Measurements from ENCODE around the gene KIF26B.

KIF26B gene

DNA sequence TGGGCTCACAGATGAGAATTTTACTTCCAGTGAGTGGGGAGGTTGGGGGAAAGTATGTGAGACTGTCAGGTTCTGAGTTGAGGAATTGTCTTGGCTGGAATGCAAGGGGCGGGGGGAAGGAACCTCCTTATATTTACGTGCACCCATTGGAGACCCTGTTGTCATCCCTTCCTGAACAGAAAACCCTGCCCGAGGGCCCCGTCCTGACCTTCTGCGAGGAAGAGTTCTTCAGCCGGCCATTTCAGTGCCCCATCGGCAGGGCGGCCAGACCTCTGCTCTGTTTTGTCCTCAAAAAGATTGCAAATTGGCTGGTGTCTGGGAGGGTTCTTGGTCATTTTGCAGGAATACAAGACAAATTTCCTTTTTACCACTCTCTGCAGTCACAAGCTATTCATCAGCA, 7.1 kb downstream of the KIF26B start:
- in situ Hi-C loops (cut with MboI; ENCODE audit: low sequenced_read_pairs), result loop anchor here (25.0 kb wide), 1 partner anchor 1125 kb away; no protein-coding TSS in a partner anchor

DNA sequence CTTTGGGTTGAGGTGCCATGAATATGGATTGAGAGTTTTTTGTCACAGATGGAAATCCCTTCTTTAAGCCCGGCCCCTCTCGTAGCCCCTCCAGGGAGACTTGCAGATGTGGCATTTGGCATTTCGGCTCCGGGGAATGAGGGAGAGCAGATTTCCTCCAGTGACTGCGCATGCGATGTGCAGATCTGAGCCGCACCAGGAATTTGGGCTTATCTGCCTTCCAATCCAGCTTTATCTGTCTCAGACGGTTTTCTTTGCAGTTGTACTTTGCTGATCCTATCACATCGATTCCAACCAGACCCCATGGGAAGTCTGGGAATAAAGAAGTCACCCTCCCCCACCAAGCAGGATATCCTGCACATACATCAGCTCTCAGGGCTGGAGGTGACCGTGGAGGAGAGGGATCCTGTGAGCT, 11.7 kb downstream of the KIF26B start:
- in situ Hi-C loops (cut with MboI; ENCODE audit: low sequenced_read_pairs), result loop anchor here (25.0 kb wide), 1 partner anchor 1121 kb away; no protein-coding TSS in a partner anchor

GRCh38 chr1:245168086-245168485, 13.3 kb downstream of the KIF26B start:
- in situ Hi-C loops (cut with MboI; ENCODE audit: low sequenced_read_pairs), result loop anchor here (25.0 kb wide), 1 partner anchor 1119 kb away; no protein-coding TSS in a partner anchor

- in situ Hi-C loops (cut with MboI; ENCODE audit: low sequenced_read_pairs), result loop anchor here (25.0 kb wide), 1 partner anchor 1118 kb away; no protein-coding TSS in a partner anchor
Observed at GRCh38 chr1:245168906-245169305, 14.1 kb downstream of the KIF26B start.

- in situ Hi-C loops (cut with MboI; ENCODE audit: low sequenced_read_pairs), result loop anchor here (25.0 kb wide), 1 partner anchor 1118 kb away; no protein-coding TSS in a partner anchor
Observed at GRCh38 chr1:245169376-245169775, 14.6 kb downstream of the KIF26B start.

DNA sequence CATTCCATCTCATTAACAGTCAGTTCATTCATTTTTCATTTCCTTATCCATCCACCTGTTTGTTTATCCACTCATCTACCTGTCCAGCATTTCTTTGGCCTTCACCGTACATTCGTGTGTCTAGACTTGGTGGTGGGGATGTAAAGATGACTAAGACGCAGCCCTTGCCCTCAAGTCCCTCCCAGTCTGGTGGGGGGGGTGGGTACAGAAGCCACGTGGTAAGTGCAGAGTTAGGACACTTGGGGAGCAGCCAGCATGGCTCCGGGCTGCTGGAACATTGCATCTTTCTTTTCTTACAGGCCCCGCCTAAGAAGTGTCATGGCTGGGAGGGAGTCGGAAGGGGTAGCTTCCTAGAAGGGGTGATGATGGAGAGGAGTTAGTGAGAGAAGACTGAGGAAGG, 17.2 kb downstream of the KIF26B start:
- in situ Hi-C loops (cut with MboI; ENCODE audit: low sequenced_read_pairs), result loop anchor here (25.0 kb wide), 1 partner anchor 1115 kb away; no protein-coding TSS in a partner anchor

GRCh38 chr1:245172829-245173228, 18.0 kb downstream of the KIF26B start:
- in situ Hi-C loops (cut with MboI; ENCODE audit: low sequenced_read_pairs), result loop anchor here (25.0 kb wide), 1 partner anchor 1114 kb away; no protein-coding TSS in a partner anchor

- in situ Hi-C loops (cut with MboI; ENCODE audit: low sequenced_read_pairs), result loop anchor here (25.0 kb wide), 1 partner anchor 1114 kb away; no protein-coding TSS in a partner anchor
Observed at GRCh38 chr1:245173446-245174211, 18.8 kb downstream of the KIF26B start.

GRCh38 chr1:245177071-245177900, 22.5 kb downstream of the KIF26B start:
- in situ Hi-C loops (cut with MboI; ENCODE audit: low sequenced_read_pairs), result no loop called here

- in situ Hi-C loops (cut with MboI; ENCODE audit: low sequenced_read_pairs), result no loop called here
Observed at GRCh38 chr1:245179706-245180105, 24.9 kb downstream of the KIF26B start.

DNA sequence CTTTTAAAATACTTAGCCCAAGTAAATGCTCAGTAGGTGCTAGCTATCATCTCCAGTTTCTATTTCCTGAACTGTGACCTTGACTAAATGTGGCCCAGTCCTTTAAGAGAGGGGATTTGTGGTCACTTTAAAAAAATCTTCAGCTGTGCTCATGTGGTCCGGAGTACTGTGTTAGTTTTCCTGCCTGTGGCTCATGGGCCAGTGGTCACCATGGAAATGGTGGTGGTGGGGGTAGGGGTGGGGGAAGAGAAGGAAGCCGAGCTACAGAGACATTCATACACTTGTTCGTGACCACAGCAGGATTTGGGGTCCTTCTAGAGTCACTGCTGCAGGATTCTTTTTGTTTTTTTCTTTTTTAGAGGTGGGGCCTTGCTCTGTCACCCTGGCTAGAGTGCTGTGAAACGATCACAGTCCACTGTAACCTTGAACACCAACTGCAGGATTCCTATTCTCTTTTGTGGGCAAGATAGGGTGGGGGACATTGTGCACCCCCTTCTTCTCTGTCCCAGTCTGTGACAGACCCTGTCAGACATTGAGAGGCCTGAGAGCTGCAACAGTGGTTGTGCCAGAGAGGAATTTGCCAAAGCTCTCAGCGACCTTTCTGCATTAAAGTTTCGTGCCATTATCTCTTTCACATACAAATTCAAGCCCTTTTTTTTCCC, 25.8 kb downstream of the KIF26B start:
- in situ Hi-C loops (cut with MboI; ENCODE audit: low sequenced_read_pairs), result no loop called here

GRCh38 chr1:245181158-245181517, 26.4 kb downstream of the KIF26B start:
- in situ Hi-C loops (cut with MboI; ENCODE audit: low sequenced_read_pairs), result no loop called here

GRCh38 chr1:245182028-245182427, 27.2 kb downstream of the KIF26B start:
- in situ Hi-C loops (cut with MboI; ENCODE audit: low sequenced_read_pairs), result no loop called here

GRCh38 chr1:245183429-245183828, 28.6 kb downstream of the KIF26B start:
- in situ Hi-C loops (cut with MboI; ENCODE audit: low sequenced_read_pairs), result no loop called here

GRCh38 chr1:245184779-245185178, 30.0 kb downstream of the KIF26B start:
- in situ Hi-C loops (cut with MboI; ENCODE audit: low sequenced_read_pairs), result no loop called here

- in situ Hi-C loops (cut with MboI; ENCODE audit: low sequenced_read_pairs), result no loop called here
Observed at GRCh38 chr1:245188403-245188802, 33.6 kb downstream of the KIF26B start.

- in situ Hi-C loops (cut with MboI; ENCODE audit: low sequenced_read_pairs), result no loop called here
Observed at GRCh38 chr1:245195398-245195797, 40.6 kb downstream of the KIF26B start.

- in situ Hi-C loops (cut with MboI; ENCODE audit: low sequenced_read_pairs), result no loop called here
Observed at GRCh38 chr1:245197121-245197520, 42.3 kb downstream of the KIF26B start.

- in situ Hi-C loops (cut with MboI; ENCODE audit: low sequenced_read_pairs), result no loop called here
Observed at GRCh38 chr1:245197911-245198379, 43.2 kb downstream of the KIF26B start.

DNA sequence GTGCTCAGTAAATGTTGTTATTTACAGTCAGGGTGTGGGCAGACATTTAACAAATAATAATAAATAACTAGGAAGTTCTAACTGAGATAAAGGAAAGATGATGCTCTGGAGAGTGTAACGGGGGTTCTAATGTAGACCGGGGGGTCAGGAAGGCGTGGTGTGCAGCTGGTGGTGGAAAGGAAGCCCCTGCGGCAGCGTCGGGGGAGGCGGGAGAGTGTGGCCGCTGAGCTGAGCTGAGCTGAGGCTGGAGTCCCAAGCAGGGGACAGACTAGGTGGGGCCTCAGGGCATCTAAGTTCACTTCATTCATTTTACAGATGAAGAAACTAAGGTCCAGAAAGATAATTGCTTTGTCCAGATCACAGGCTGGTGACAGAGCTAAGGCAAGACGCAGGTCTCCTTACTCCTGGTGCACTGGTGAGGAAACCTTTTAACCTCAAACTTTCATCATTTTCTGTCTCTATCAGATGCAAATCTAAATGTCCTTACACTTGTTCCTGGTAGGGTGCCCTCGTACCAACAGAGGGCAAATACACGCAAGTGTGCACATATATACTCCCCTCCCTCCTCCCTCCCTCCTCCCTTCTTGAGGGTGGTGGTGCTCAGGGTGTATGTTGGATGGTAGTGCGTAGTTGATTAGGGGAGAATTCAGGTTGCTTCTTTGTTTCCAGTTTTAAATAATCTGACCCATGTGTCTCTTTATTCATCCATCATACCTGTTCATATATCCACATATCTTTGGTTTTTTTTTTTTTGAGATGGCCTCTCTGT, 44.1 kb downstream of the KIF26B start:
- in situ Hi-C loops (cut with MboI; ENCODE audit: low sequenced_read_pairs), result no loop called here

Measured in HL-60/S4 treated with retinoic acid at 250 ng/mL for 4 days and 3 days (cell line).